Measurements from ENCODE around the gene STUB1. TPM values are rescaled to one million over a fixed set of nuclear protein-coding genes. Genes with fewer than 3 reads are reported as not detected.

STUB1 gene
- total RNA-seq, 1 experiment from 2014 or later: 102 TPM

DNA sequence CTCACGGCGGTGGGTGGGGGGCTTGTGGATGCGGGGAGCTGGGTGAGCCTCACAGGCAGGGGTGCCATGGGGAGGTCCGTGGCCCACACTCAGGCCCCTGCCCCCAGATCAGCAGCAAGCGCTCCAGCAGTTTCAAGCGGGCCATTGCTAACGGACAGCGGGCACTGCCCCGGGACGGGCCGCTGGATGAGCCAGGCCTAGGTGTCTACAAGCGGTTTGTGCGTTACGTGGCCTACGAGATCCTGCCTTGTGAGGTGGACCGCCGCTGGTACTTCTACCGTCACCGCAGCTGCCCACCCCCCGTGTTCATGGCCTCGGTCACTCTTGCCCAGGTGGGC lies 3.7 kb upstream of the STUB1 start:
- H3K4me1 Mint-ChIP-seq: peaks cover 16 to 29% of the 10 kb centered on the region in 2 experiments
- no peaks in the 10 kb centered on the region for H3K79me1 ChIP-seq (ENCODE audit: insufficient read depth, low read depth, low read length, poor library complexity, severe bottlenecking)
- no peak overlapping the region for H2BK12ac ChIP-seq (ENCODE audit: insufficient read length, low read depth, low read length)
- peaks cover 3% of the 10 kb centered on the region; the same call in 1 of the 2 replicates for H3K27me3 Mint-ChIP-seq (ENCODE audit: low read depth)
- no peak overlapping the region for H3T11ph ChIP-seq (ENCODE audit: low read length)
- no peak overlapping the region for H2BK5ac ChIP-seq (ENCODE audit: insufficient read length, low read length)
- H3K36me3 Mint-ChIP-seq (ENCODE audit: insufficient read depth in 1 of 3, low read depth in 3 of 3): peaks cover 9 to 19% (median 12%) of the 10 kb centered on the region in 3 experiments; a peak in 6 of 7 replicates
- H3K9ac ChIP-seq (ENCODE audit: extremely low read depth, insufficient read length, low read length): no peak overlapping the region
- H3K27me3 ChIP-seq (ENCODE audit: insufficient read depth, low read length): no peaks in the 10 kb centered on the region
- no peak overlapping the region for H4K91ac ChIP-seq (ENCODE audit: insufficient read length, low read depth, low read length)
- H4K20me1 ChIP-seq (ENCODE audit: control insufficient read depth, insufficient read depth, insufficient read length): no peaks in the 10 kb centered on the region
- no peaks in the 10 kb centered on the region for H3K9me3 ChIP-seq (ENCODE audit: control insufficient read depth, low read depth, low read length)
- H2AK5ac ChIP-seq (ENCODE audit: insufficient read length, low read length): no peak overlapping the region
- H3K4me1 ChIP-seq (ENCODE audit: insufficient read depth, low read length): no peaks in the 10 kb centered on the region
- H3K23ac ChIP-seq (ENCODE audit: insufficient read length, low read depth, low read length): no peak overlapping the region
- H3K18ac ChIP-seq (ENCODE audit: insufficient read length, low read depth, low read length): no peak overlapping the region
- no peak overlapping the region for H2BK120ac ChIP-seq (ENCODE audit: low read depth, low read length, poor library complexity, severe bottlenecking)
- no CpG with 5 or more reads among the region's 21 CpGs for WGBS (ENCODE audit: extremely low coverage, insufficient read length, low lambda C conversion rate)
- no peak overlapping the region for H3K4me2 ChIP-seq (ENCODE audit: insufficient read depth, insufficient read length, low read length)
- no peak overlapping the region for H2BK20ac ChIP-seq (ENCODE audit: low read depth, low read length, poor library complexity, severe bottlenecking)
- H2BK15ac ChIP-seq (ENCODE audit: low read depth, low read length): no peak overlapping the region
- no peak overlapping the region for H3K4me3 Mint-ChIP-seq
- H3K9me3 Mint-ChIP-seq: no peaks in the 10 kb centered on the region
- no peak overlapping the region for H4K8ac ChIP-seq (replicated peaks; ENCODE audit: insufficient read length, low read depth, low read length)
- DNase-seq: no peak
- no peak overlapping the region for H3K14ac ChIP-seq (ENCODE audit: insufficient read depth, low read length)
- no peak overlapping the region for H3K4ac ChIP-seq (ENCODE audit: low read depth, low read length)
- TF ChIP-seq, protein P1, sequence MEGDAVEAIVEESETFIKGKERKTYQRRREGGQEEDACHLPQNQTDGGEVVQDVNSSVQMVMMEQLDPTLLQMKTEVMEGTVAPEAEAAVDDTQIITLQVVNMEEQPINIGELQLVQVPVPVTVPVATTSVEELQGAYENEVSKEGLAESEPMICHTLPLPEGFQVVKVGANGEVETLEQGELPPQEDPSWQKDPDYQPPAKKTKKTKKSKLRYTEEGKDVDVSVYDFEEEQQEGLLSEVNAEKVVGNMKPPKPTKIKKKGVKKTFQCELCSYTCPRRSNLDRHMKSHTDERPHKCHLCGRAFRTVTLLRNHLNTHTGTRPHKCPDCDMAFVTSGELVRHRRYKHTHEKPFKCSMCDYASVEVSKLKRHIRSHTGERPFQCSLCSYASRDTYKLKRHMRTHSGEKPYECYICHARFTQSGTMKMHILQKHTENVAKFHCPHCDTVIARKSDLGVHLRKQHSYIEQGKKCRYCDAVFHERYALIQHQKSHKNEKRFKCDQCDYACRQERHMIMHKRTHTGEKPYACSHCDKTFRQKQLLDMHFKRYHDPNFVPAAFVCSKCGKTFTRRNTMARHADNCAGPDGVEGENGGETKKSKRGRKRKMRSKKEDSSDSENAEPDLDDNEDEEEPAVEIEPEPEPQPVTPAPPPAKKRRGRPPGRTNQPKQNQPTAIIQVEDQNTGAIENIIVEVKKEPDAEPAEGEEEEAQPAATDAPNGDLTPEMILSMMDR (conservative IDR thresholded peaks at IDR 0.05): no peak
- no peak overlapping the region for H3K56ac ChIP-seq (ENCODE audit: insufficient read length, low read depth, low read length)
- no peak overlapping the region for H2AFZ ChIP-seq (ENCODE audit: low read length)
- H3K27ac Mint-ChIP-seq: no peak overlapping the region
- H3K23me2 ChIP-seq (ENCODE audit: insufficient read length, low read depth, low read length, poor library complexity, severe bottlenecking): peaks cover 15% of the 10 kb centered on the region
- no peaks in the 10 kb centered on the region for H3K79me2 ChIP-seq (ENCODE audit: insufficient read depth, low read length)
- no peak overlapping the region for H4K5ac ChIP-seq (ENCODE audit: insufficient read length, low read depth, low read length)
- H3K27ac ChIP-seq (ENCODE audit: insufficient read length, low read depth, low read length): no peak overlapping the region

Measured in H9 (cell line).